CMK (cell line): ENCODE measurements around the gene GRIN2A.

Experiments used
- DNase-seq: peaks from one replicate; pipeline ENCODE4 v3.0.0-alpha.2; 2010; ENCODE audit warnings: low read depth

Gene GRIN2A

DNA sequence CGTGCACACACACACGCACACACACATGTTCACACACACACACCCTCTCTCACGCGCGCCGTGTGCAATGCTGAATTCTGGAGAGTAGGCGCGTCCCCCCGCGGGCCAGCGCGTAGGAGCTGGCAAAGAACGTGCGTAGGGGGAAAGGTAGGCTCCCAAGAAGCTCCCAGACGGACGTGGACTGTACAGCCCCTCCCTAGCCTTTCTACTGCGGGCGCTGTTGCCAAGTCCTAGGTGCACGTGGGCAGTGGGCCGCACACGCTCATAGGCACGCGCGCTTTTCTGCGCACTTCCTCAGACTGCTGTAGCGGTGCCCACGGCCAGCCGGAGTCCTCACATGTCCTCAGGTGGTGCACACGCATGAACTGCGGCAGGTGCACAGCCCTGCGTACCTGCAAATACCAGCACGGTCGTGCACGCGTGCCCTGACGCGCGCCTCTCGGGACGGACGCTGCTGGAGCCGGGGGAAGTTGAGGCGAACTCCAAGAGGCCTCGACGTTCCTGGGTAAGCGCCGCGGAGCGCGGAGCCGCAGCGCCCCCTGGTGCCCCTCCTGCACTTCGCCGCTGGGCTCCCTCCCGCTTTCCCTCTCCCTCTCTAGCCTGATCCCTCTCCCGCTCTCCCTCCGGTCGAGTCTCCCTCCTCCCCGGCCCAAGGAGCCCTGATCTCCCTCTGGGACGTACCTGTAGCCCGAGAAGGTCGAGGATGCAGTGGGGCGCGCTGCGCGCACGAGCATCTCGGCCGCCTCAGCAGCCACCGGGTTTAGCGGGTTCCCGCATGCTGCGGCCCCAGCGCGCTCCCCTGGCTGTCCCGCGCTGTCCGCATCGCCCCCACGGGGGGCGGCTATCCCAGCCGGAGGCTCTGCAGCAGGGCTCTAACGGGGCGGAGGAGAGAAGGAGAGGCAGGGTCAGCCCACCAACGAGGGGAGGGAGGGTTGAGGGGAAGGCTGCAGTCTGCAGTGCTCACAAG lies 749 bp downstream of the GRIN2A start:
- DNase-seq = no peak

DNA sequence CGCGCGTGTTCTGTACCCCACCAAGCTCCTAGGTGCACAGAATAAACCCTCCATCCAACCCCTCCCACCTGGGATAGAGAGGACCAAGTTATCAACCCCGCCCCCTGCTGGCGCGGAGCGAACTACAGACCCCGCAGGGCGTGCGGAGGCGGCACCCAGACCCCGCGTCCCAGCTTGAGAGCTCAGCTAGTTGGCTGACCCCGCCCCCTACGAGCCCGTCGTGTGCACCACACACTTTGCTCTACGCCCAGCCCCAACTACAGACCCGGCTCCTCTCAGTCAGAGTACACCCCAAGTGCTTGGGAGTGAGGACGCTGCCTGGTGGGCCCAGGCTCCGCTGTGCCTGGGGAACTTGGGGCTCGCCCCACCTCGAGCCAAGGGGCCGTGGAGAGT lies 1.5 kb downstream of the GRIN2A start:
- no peak for DNase-seq

DNA sequence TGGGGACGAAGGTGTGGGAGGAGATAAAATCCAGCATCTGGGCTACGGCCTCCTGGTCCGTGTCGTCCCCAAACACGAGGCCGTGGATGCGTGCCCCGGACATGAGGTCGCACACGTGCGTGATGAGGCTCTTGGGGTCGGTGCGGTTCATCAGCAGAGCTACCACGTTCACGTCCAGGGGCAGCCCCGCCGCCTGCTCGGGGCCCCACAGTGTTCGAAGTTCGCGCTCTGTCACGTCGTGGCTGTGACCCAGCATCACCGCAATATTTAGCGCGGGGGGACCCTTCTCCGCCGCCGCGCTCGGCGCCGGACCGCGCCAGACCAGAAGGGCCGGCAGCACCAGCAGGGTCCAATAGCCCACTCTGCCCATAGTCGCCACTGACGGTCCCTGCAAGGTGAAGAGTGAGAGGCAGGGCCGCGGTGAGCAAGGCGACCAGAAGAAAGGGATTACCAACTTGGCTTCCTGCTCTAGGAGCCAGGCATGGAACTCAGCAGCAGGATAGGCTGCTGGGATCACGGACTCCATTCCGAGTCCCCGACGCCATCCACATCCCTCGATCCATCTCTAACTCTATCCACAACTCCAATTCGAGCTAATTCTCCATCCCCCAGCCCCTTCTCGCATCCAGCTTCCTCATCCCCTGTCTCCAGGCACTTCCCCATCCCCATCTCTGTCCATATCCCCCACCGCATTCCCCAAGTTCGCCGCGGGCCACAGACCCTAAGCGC lies 2.0 kb downstream of the GRIN2A start:
- DNase-seq = no peak

DNA sequence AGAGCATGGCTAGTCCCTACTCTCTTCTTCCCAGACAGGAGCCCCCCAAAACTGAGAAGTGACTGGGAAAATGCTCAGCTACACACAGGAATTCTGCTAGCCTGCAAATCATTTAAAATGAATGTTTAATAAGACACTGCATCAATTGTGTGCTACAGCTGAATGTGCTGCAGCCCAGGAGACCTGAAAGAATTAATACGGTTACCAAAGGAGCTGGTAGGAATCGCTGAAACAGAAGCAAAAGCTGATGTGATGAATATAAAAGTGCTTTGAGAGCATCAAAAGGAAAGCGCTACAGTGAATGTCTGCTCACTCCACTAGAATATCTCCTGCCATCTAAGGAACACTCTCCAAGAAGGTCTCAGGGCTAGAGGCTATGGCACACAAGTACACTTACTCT lies 3.7 kb downstream of the GRIN2A start:
- DNase-seq = no peak

DNA sequence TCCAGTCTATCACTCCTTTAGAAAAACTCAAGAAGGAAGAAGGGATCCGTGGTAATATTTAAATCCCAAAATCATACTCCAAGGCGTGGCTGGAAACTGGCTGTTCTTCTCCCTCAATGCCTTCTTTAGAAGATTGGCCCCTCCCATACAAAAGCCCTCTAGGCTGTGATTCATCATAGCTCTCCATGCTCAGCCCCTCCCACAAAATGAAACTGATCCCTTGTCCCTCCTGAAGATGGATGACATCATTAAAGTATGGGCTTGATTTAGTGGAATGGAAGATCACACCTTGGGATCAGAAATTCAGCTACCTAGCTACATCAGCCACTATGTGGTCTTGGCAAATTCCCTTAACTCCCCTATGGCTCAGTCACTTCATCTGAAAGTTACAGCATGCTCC lies 4.1 kb downstream of the GRIN2A start:
- DNase-seq = no peak

DNA sequence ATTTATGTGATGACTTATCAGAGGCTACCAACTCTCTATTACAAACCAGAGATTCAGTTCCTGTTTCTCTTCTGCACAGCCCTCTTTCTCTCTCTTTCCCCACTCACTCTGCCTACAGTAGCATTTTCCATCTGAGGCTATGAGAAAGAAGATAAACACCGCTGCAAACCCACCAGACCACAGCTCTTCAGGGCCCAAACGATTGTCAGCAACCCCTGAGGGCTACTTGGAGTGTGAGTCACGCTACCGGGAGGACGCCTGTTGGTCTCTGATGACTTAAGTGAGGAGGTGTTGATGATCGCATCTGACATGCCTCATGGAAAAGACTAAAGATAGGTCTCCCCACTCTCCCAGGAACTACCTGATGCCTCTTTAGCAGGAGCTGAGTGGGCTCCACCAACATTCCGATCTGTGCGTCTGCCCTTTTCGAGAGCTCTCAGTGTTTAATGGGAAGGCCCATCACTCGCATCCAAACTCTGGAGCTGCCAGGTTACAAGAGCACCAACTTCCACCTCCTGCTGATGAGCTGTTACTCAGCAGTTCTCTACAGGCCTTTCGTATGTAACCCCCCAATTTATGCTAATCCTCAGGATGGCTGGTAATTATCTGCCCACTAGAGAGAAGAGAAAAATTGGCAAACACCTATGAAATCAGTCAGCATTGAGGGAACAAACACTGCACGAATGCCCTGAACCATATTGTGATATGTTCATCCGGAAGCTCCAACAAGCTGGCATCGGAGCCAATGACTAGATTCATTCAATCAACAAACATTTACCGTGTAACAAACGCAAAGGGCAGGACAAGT lies 9.2 kb downstream of the GRIN2A start:
- DNase-seq = no peak

DNA sequence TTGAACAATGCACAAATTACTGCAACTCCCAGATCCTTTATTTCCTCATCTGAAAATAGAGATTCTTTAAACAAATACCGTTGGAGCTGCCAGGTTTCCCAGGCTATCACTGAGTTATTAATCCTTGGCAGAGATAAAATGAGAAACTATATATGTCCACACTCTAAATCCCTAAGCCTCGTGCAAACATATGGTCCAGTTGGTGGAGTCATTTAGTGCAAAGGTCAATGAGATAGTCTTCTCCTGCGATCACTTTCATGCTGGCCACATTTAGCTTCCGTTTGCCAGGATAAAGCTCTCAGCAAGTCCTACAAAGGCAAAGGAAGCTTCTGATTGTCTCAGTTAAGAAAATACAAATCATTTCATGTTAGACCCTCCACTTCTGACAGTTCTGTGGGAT lies 11.0 kb downstream of the GRIN2A start:
- no peak for DNase-seq

DNA sequence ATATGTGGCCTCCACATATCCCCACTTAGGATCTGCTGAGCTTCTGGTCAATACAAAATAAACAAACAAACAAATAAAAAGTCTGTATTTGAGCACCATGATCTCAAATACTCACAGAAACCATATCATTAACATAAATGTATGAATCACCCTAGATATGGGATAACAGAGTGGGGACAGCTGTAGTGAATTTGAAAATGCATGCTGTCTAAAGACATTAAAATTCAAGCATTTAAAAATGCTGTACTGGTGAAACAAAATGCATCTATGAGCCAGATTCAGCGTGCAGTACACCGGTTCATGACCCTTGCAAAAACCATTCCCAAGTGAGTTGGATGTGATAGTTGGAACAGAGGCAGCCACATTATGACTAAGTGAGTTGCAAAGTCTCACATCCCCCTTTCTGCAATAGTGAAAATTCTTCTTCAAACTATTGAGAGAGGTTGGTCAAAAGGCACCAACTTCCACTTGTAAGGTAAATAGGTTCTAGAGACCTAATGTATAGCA lies 12.3 kb downstream of the GRIN2A start:
- DNase-seq = no peak

DNA sequence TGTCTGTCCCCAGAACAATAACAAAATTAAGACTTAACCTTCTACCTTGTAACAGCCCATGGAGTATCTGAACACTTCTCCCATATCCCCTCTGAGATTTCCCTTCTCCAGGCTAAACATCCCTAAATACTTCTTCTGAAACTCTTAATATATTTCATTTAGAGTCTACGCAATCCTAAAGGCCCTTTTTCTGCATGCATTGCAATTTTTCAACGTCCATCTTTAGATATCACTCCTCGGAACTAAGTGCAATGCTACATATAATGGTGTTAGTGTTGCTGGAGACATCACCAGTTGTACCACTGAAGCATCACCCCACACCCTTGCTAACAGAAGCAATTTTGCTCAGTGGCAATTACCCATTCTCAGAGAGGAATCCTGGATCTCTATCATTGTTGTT lies 13.2 kb downstream of the GRIN2A start:
- no peak for DNase-seq

DNA sequence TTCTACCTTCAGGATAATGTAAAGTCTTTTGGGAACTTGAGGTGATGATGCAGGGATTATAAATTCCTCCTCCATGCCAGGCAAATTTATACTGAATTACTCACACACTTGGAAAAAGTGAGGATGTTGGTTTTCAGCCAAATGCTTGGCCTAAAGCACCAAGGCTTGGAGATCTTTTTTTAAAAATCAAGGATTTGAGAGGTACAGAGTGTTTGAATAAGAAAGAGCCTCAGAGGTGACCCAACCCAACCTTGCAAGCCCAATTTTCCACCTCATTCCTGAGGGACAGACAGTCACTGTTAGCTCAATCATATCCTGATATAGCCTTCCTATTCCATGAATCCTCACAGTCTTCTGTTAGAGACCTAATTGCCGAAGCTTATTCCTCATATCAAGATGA lies 14.0 kb downstream of the GRIN2A start:
- no peak for DNase-seq

DNA sequence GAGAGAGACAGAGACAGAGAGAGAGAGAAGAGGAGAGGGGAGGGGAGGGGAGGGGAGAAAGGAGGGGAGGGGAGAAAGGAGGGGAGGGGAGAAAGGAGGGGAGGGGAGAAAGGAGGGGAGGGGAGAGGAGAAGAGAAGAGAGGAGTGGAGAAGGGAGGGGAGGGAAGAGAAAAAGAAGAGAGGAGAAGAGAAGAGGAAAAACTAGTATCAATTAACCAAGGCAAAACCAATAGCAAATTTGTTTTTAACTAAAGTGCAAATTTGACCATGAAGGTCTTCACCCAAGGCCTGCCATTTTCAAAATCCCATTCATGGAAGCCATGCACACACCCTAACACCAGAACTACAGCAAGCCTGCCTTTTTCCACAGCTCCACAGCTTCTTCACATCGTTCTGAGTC lies 16.6 kb downstream of the GRIN2A start:
- no peak for DNase-seq

DNA sequence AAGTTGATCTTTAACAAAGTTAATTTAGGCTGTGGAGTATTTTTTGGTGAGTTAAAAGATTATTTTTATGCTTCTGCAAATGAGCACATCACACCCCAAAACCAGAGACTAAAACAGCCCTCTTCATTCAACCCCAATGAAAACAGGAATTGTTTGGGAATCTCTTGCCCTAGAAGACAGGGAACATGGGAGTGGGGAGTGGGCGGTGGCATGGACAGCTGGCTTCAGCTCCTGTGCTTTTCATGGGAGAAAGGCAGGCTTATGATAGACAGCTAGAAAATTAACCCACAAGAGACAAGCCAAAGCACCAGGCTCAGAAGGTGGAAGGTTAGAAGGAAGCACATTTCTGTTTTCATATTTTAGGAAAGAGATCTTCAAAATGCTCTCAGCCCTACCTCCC lies 19.2 kb downstream of the GRIN2A start:
- no peak for DNase-seq

DNA sequence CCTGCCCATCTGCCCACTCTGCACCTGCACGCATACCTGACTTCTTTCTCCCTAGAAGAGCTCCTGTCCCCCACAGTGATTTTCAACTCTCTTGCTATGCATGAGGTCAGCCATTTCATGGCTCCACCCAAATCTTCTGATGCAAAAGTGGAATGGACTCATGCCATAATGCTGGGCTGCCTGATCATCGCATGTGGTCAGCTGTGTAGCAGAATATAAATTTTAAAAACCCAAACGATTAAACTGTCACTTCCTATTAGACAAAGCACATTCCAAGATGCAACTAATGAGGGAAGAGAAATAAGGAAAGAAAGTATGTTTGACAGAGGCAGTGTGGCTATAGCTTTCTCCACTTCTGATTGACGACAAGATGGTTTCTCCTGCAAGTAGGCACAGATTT lies 26.1 kb downstream of the GRIN2A start:
- no peak for DNase-seq

DNA sequence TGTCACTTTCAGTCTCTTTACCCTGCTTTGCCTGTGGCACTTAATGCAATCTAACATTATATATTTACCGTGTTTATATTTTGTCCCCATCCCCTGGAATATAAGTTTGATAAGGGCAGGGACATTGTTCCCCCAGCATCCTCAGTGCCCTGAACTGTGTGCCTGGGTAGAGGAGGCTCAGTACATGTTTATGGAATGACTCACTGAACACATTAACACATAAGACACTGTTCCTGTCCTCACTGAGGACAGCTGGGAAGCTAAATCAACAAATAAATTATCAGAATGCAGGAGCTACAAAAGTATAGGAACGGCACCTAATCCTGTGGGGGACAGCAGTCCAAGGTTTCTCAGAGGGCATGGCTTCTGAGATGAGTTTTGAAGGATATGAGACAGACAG lies 27.8 kb downstream of the GRIN2A start:
- no peak for DNase-seq

DNA sequence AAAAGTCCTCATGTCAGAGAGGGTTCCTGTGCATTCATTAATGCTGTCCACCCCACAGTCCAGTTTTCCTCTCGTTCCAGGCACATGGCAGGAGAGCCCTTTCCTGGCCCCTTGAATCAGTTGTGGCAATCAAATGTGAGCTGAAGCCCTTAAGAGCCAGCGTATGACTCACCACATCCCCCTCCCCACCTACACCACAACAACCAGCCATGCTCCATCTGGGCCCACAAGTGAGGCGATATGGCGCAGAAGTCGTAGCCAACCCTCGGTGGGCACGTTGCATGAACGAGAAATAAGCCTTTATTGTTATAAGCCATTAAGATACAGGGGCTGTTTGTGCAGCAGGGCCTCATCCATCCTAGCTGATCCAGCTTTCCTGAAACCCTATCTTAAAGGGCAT lies 28.2 kb downstream of the GRIN2A start:
- no peak for DNase-seq

DNA sequence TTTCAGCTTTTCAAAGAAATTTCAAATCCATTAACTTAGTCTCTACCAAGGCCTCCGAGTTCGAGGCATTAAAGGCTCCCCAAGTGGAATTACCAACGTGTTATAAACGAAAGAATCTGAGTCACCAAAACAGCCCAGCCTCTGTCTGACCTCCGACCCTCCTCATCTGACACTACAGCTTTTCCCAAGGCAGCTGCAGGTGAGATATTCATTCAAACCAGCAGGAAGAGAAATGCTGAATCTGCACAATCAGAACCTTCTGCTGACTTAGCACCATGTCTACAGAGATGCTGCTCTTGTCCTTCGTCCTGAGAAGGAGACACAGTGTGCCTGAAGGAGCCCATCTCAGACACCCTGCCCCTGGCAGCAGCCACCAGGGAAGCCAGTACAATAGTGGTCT lies 30.5 kb downstream of the GRIN2A start:
- no peak for DNase-seq

DNA sequence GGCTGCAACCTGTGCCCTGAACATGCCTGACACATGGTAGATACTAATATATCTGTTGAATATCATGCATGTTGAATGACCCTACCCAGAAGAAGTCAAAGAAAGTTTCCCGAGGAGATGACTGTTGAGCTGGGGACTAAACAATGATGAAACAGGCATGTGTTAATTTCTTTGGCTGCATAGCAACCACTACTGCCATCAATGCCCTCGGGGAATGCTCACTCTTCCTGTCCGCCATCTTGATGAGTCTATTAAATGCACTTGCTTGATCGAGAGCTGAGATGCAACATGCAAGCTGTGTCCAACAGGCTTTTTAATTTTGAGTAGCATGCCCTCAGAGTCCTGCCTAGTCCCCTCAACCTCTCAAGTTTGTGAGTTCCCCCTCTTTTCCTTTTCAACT lies 31.3 kb downstream of the GRIN2A start:
- no peak for DNase-seq

DNA sequence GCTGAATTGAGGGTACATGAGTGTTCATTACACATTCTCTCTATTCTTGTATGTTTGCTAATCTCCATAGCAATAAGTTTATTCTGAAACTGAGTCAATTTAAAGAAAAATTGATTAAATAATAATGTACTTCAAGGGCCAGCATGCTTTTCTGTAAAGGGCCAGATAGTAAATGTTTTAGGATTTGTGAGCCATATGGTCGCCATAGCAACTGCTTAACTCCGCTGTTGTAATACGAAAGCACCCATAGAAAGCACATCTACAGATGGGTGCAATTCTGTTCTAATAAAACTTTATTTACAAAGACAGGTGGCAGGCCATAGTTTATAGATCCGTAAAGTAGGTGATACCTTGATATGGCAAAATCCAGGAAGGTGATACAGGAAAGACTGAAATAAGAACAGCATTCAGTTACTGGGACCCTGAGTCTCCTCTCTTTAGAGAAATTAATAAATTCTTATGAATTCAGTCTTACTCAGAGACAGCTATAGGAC lies 36.6 kb downstream of the GRIN2A start:
- DNase-seq = no peak

DNA sequence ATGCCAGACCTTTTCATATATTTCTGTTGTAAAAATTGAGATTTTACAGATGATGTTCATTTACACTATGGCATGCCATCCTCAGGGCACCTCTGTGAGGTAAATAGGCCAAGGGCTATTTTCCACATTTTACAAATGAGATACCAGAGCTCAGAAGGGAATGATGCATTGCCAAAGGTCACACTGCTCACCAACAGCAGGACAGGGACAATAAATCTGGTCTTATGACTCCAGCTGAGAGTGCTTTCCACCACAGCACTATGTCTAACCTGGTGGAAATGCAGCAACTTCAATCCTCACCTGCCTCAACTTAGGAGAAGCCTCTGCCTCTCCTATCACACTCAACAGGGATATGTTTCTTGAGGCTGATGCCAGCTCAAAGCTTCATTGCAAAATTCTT lies 40.6 kb downstream of the GRIN2A start:
- no peak for DNase-seq

DNA sequence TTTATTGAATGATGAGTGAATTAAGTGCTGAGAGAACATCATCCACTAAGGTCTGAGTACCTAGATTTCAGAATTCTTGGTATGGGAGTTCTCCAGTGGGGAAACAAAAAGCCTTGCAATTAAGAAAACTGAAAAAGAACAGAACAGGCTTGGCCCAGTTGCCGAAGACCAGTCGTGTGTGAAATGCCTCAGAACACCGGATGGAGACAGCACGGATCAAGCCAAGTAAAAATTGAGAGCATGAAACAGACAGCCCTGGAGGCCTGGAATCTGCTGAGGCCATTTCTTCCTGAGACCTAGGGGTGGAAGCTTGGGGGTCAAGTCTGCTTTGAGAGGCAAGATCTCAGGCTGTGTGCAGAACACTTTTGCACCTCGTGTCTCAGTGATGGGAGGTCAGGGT lies 43.3 kb downstream of the GRIN2A start:
- DNase-seq = no peak

DNA sequence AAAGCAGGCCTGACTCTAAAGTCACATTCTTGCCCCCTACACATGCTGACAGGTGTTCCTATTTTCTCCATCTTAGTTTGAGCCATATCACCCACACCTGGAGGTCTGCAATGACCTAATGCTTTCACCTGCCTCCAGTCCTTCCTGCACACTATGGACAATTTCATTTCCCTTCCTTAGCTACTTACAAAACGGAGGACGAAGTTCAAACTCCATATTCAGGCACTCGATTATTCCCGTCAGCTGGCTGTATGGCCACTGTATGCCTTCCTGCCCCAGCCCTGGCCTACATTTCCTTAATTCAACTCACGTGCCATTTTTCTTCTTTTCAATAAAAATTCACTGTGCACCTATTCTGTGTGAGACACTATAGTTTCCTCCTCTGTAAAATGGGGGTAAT lies 44.9 kb downstream of the GRIN2A start:
- DNase-seq = no peak

DNA sequence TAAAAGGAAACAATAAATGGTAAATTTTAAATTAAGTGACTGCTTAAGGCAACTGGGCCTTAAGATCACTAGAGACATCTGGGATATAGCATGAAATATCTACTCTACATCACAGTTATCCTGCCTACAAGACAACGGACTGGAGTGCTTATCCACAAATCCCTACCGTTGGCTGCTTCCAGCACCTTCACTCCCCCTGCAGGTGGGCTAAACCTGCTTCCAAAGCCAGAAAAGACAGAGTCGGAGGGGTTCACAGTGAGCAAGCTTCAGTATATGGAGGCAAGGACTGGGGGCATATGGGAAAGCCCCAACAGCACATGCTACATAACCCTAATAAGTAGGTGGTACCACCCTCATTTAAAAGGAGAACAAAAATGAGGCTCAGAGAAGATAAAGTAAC lies 45.3 kb downstream of the GRIN2A start:
- no peak for DNase-seq
